ENCODE results near the gene RHOA. TPM values are rescaled to one million over a fixed set of nuclear protein-coding genes. Genes with fewer than 3 reads are reported as not detected.
A peak's percentile ranks its signal among the peaks of the same experiment; 100 is the strongest.

The RHOA gene
- total RNA-seq, 2 donors from 2014 or later: 216 to 252 TPM

- Histone ChIP-seq H3K4me3 (no peak overlapping the region), H3K27me3 (no peaks in the 10 kb centered on the region), H3K4me1 (peaks cover 58% of the 10 kb centered on the region), H3K36me3 (replicated peaks in 1 of 2; ENCODE audit: insufficient read depth in 1 of 2, low read depth in 2 of 2) (no peaks in the 10 kb centered on the region), H3K27ac (peak overlapping the region; percentile 40 to 76 (median 52)), H3K9me3 (no peaks in the 10 kb centered on the region)
- intact Hi-C loops (cut with DNase I): no loop called here
- WGBS, 2 donors: 46 to 55% methylated on average over 1 to 3 of the region's 3 CpGs
- ATAC-seq (no peak), DNase-seq (peak in 1 of 4 donors; percentile 30)
- TF ChIP-seq, protein P1, sequence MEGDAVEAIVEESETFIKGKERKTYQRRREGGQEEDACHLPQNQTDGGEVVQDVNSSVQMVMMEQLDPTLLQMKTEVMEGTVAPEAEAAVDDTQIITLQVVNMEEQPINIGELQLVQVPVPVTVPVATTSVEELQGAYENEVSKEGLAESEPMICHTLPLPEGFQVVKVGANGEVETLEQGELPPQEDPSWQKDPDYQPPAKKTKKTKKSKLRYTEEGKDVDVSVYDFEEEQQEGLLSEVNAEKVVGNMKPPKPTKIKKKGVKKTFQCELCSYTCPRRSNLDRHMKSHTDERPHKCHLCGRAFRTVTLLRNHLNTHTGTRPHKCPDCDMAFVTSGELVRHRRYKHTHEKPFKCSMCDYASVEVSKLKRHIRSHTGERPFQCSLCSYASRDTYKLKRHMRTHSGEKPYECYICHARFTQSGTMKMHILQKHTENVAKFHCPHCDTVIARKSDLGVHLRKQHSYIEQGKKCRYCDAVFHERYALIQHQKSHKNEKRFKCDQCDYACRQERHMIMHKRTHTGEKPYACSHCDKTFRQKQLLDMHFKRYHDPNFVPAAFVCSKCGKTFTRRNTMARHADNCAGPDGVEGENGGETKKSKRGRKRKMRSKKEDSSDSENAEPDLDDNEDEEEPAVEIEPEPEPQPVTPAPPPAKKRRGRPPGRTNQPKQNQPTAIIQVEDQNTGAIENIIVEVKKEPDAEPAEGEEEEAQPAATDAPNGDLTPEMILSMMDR (IDR thresholded peaks at IDR 0.05): no peak
- no peak for TF ChIP-seq POLR2A (IDR thresholded peaks at IDR 0.05)
Observed at GRCh38 chr3:49454898-49455681, 43.3 kb upstream of the RHOA start.

GRCh38 chr3:49454458-49454857 is 42.7 kb upstream of the RHOA start:
- H3K4me1 ChIP-seq: peaks cover 52% of the 10 kb centered on the region
- H3K27ac ChIP-seq: peak overlapping the region in 3 of 4 donors; percentile 50 to 76 (median 55)
- ATAC-seq: peak; percentile 58
- no peaks in the 10 kb centered on the region for H3K27me3 ChIP-seq
- peak; percentile 71 to 87 (median 82) for DNase-seq
- H3K9me3 ChIP-seq: no peaks in the 10 kb centered on the region
- TF ChIP-seq, protein P1 (IDR thresholded peaks at IDR 0.05): peak; percentile 29 to 79 (median 57)
- TF ChIP-seq POLR2A (IDR thresholded peaks at IDR 0.05): no peak
- H3K36me3 ChIP-seq (replicated peaks in 1 of 2; ENCODE audit: insufficient read depth in 1 of 2, low read depth in 2 of 2): no peaks in the 10 kb centered on the region
- 26 to 36% methylated on average over 2 of the region's 2 CpGs for WGBS, 2 donors
- H3K4me3 ChIP-seq: no peak overlapping the region
- intact Hi-C loops (cut with DNase I): no loop called here

- 91 to 94% methylated on average over 4 of the region's 4 CpGs for WGBS, 2 donors
- no peak overlapping the region for H3K27ac ChIP-seq
- ATAC-seq (no peak), DNase-seq (no peak)
- TF ChIP-seq, protein P1 (IDR thresholded peaks at IDR 0.05): no peak
- TF ChIP-seq POLR2A (IDR thresholded peaks at IDR 0.05): no peak
- no peaks in the 10 kb centered on the region for H3K36me3 ChIP-seq (replicated peaks in 1 of 2; ENCODE audit: insufficient read depth in 1 of 2, low read depth in 2 of 2)
- H3K4me1 ChIP-seq: peaks cover 44% of the 10 kb centered on the region
- intact Hi-C loops (cut with DNase I): no loop called here
- no peaks in the 10 kb centered on the region for H3K27me3 ChIP-seq
- H3K4me3 ChIP-seq: no peak overlapping the region
- H3K9me3 ChIP-seq: no peaks in the 10 kb centered on the region
Observed at GRCh38 chr3:49453621-49454020, 41.8 kb upstream of the RHOA start.

DNA sequence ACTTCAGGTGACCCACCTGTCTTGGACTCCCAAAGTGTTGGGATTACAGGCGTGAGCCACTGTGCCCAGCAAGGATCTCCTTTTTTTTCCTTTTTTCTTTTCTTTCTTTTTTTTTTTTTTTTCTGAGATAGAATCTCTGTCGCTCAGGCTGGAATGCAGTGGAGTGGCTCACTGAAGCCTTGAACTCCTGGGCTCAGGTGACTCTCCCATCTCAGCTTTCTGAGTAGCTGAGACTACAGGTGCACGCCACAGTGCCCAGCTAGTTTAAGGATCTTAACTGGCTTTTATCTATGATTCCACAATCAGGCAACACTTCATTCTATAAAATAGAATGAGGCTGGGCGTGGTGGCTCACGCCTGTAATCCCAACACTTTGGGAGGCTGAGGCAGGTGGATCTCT is 33.6 kb upstream of the RHOA start:
- H3K27ac ChIP-seq: no peak overlapping the region
- no peak overlapping the region for H3K4me3 ChIP-seq
- 93 to 95% methylated on average over 4 to 5 of the region's 5 CpGs for WGBS, 2 donors
- H3K4me1 ChIP-seq: no peaks in the 10 kb centered on the region
- intact Hi-C loops (cut with DNase I): no loop called here
- no peaks in the 10 kb centered on the region for H3K36me3 ChIP-seq (replicated peaks in 1 of 2; ENCODE audit: insufficient read depth in 1 of 2, low read depth in 2 of 2)
- ATAC-seq (no peak), DNase-seq (no peak)
- no peaks in the 10 kb centered on the region for H3K9me3 ChIP-seq
- no peaks in the 10 kb centered on the region for H3K27me3 ChIP-seq
- no peak for TF ChIP-seq POLR2A (IDR thresholded peaks at IDR 0.05)
- TF ChIP-seq, protein P1 (IDR thresholded peaks at IDR 0.05): no peak

- Histone ChIP-seq H3K36me3 (replicated peaks in 1 of 2; ENCODE audit: insufficient read depth in 1 of 2, low read depth in 2 of 2) (no peaks in the 10 kb centered on the region), H3K9me3 (no peaks in the 10 kb centered on the region), H3K27me3 (no peaks in the 10 kb centered on the region), H3K4me3 (no peak overlapping the region), H3K27ac (no peak overlapping the region), H3K4me1 (no peaks in the 10 kb centered on the region)
- no peak for DNase-seq
- no peak for ATAC-seq
- intact Hi-C loops (cut with DNase I): no loop called here
- TF ChIP-seq, protein P1 (IDR thresholded peaks at IDR 0.05): no peak
- no peak for TF ChIP-seq POLR2A (IDR thresholded peaks at IDR 0.05)
- WGBS, 2 donors: 75 to 89% methylated on average over 5 of the region's 5 CpGs
Observed at GRCh38 chr3:49434731-49435130, 23.0 kb upstream of the RHOA start.
